ENCODE measurements around the gene SORCS3.
"Not testable (repeated sequence)": the region's sequence is repeated elsewhere in the genome, so short reads cannot be mapped to it uniquely, and the experiment has no call there.

Gene SORCS3

GRCh38 chr10:104694074-104694473 is 53.0 kb downstream of the SORCS3 start:
- no peak for DNase-seq

DNA sequence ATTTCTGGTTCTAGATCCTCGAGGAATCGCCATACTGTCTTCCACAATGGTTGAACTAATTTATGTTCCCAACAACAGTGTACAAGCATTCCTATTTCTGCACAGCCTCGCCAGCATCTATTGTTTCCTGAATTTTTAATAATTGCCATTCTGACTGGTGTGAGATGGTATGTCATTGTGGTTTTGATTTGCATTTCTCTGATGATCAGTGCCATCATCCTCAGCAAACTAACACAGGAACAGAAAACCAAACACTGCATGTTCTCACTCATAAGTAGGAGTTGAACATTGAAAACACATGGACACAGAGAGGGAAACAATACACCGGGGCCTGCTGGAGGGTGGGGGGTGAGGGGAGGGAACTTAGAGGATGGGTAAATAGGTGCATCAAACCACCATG is 62.2 kb downstream of the SORCS3 start:
- DNase-seq = not testable (repeated sequence)

DNA sequence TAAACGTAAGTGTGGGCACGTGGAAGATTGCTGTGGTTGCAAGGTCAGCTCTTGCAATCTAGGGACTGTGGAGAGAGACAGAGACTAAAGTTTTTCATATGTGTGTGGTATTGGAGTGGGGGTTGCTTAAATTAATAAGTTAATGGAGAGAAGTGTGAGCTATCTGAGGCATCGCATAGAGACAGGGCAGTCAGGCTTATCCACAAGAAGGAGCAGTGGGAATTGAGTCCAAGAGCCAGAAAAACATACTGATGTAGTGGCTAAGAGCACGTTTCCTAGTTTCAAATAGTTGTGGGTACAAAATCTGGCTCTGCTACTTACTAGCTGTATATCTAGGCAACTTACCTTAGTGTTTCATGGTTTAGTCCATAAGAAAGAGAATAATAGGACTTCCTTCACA is 65.8 kb downstream of the SORCS3 start:
- DNase-seq = no peak

DNA sequence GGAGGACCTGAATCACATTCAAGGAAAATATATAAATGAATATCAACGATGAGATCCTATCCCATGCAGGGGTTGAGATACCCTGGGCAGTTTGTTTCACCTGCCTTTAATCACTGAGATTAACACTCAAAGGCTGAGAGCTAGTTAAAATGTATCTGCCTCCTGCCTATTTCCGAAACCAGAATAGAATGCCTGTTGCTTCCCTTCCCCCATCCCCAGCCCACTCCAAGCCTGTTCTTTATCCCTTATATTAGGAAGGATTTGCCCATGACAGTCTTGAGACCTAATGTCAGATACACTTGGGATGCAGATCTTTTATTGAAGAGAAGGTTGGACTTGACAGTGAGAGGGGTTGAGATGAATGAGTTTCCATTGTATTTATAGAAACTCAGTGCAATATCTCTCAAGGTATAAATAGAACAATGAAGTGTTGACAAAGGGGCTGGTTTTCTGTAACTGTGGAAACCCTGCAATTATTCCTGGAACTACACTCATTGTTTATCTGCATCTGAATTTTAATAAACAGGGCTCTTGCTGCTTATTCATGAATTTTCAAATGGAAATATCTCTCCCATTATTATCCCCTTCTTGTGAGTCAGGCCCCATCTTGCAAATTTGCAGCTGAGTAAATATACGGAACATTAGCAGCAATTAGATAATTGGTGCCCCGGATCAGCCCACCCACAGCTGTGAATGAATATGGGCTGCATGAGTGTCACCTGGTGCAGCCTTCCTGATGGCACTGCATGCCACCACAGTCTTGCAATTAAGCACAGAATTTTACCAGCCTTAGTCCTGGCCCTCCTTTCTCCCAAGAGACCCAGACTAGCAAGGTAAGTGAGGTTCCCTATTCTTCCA is 66.7 kb downstream of the SORCS3 start:
- DNase-seq = no peak

GRCh38 chr10:104711302-104711721 is 70.2 kb downstream of the SORCS3 start:
- DNase-seq = no peak

- not testable (repeated sequence) for DNase-seq
These were observed 89.5 kb downstream of the SORCS3 start for GRCh38 chr10:104730593-104730992.

GRCh38 chr10:104731192-104731591 is 90.1 kb downstream of the SORCS3 start:
- no peak for DNase-seq

- no peak for DNase-seq
These were observed 91.1 kb downstream of the SORCS3 start for GRCh38 chr10:104732222-104732621.

- no peak for DNase-seq
These were observed 93.3 kb downstream of the SORCS3 start for GRCh38 chr10:104734433-104734832.

DNA sequence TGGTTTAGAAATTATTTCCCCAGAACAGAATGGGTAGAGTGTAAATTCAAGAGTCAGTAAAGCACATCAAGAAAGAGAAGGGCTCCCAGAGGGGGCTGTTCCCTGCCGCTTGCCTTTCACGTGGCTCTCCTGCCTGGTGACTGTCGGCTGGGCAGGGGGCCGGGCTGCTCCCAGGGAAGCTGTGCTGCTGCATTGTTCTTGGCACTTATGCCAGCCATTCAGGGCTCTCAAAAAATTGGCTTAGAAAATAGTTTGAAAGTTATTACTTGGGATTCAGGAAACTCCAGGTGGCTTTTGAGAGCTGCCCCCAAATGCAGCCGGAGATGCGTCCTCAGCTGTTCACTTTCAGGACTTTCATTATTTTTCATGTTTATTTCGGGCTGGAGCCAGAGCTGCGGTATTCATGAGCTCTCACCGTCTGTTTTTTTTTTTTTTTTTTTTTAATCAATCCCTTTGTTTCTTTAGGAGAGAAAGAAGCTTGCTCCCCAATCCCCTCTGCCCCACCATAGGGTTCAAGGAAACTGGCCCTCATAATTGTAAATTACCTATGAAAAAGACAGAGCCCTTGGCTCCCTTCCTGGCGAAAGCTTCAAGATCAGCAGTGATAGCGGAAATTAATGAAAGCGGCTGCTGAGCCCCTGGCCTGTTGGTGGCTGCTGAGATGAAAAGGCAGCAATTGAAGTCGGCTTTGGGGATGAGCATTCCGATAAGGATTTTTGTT is 94.1 kb downstream of the SORCS3 start:
- DNase-seq = no peak

- DNase-seq = no peak
These were observed 94.8 kb downstream of the SORCS3 start for GRCh38 chr10:104735757-104736391.

DNA sequence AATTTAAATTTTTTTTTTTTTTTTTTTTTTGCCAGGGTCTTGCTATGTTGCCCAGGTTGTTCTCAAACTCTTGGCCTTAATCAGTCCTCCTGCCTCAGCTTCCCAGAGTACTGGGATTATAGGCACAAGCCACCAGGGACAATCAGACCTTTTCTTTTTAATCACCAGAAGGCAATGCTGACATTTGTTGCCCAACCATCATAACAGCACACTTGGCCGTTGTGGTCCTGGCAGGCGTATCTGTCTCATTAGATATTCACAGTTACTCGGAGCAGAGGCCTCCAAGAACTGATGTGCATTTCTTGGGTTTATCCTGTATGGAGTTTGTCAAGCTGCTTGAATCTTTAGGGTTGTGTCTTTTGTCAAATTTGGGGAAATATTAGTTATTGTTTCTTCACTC is 100.0 kb downstream of the SORCS3 start:
- no peak for DNase-seq

GRCh38 chr10:104744052-104744451 is 103.0 kb downstream of the SORCS3 start:
- DNase-seq = no peak

- no peak for DNase-seq
These were observed 109.2 kb downstream of the SORCS3 start for GRCh38 chr10:104750291-104750690.

DNA sequence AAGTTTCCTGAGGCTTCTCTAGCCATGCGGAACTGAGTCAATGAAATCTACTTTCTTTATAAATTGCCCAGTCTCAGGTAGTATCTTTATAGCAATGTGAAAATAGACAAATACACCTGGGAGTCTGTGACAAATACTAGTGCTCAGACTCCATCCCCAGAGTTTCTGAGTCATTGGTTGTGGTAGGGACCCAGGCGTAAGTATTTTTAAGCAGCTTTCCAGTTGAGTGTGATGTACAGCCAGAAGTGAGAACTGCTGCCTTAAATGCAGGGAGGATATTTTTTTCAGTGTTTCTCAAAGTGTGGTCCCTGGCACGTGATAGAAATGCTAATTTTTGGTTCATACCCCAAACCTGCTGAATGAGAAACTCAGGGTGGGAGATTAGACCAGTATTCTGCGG is 121.7 kb downstream of the SORCS3 start:
- no peak for DNase-seq

DNA sequence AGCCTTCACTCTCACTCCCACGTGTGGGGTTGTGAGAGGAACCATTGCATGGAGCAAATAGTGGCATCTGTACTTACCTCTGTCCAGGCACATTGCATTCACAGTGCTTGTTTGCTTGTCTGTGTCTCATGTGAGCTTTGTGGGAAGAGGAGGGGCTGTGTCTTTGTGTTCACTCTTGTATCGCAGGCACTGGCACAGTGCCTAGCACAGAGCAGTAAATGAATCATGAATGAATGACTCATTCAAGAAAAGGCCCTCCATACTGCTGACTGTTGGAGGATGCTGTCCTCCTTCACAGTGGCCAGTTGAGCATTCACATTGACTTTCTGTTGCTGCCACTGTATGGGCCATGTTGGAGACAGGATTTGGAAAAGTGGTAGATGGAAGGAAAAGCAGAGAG is 125.3 kb downstream of the SORCS3 start:
- DNase-seq = no peak

DNA sequence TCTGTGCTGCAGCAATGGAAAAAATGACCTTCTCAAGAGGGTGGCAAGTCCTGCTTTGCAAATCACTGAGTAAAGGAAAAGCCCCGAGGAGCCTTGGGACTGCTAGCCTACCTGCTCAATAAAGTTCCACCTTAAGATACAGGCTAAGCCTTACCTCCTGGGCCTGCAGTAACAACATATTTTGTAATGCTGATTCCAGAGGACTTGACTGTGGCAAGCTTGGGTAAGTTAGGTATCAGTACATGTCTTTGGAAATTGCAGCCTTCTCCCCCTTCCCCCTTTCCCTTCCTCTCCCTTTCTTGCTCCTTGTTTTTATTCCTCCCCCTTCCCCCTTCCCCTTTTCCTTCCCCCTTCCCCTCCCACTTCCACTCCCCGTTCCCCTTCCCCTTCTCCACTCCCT is 126.2 kb downstream of the SORCS3 start:
- no peak for DNase-seq

DNA sequence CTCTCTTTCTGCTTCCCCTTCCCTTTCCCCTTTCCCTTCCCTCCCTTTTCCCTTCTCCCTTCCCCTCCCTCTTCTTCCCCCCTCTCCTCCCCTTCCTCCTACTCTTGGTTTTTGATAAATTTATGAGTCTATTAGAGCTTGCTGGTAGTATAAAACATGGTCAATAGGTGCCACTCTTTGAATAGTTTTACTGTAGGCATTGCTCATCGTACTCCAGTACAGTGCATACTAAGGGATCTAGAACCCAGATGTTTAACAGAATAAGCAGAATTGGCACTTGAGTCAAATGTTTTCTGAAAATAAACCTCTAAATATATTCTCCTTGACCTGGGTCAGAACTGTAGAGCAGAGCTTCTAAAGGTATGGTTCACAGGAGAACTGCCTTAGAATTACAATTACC is 126.7 kb downstream of the SORCS3 start:
- DNase-seq = no peak

GRCh38 chr10:104773105-104773504 is 132.0 kb downstream of the SORCS3 start:
- no peak for DNase-seq

- no peak for DNase-seq
These were observed 133.1 kb downstream of the SORCS3 start for GRCh38 chr10:104774234-104774633.

DNA sequence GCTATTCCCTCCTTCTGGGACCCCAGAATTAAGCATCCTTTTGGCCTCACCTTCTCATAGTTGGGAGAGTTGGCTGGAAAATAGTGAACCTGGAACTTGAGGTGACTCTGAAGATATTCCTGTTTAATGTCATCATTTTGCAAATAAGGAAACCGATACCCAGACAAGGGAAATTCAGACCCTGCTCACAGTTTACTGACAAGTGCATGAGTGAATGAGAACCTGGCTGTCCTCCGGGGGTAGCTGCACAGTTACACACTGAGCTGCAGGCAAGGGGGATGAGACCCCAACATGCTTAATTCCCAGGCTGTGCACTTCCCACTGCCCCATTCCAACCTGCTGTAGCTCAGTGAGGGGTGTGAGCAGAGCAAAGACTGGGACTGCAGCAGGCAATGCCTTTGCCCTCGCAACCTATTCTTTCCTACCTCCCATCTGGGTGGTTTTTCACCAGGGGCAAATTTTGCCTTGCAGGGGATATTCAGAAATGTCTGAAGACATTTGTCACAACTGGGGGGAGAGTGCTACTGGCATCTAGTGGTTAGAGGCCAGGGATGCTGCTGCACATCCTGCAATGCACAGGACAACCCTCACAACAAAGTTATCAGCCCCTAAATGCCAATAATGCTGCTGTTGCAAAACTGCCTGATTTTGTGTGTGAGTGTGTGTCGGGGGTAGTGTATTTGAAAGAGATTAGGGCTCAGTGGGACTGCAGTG is 136.2 kb downstream of the SORCS3 start:
- DNase-seq = no peak

- no peak for DNase-seq
These were observed 137.3 kb downstream of the SORCS3 start for GRCh38 chr10:104778371-104778770.

- DNase-seq = no peak
These were observed 138.6 kb downstream of the SORCS3 start for GRCh38 chr10:104779701-104780100.
